Effector CD4-positive, alpha-beta T cell (primary cell): ENCODE results near the gene CITED4.

Experiments
- DNase-seq: peaks from one replicate; pipeline ENCODE4 v3.0.0-alpha.2; 2020

Gene CITED4

GRCh38 chr1:40831001-40831732, 31.0 kb downstream of the CITED4 start:
- no peak for DNase-seq

- no peak for DNase-seq
Measured at GRCh38 chr1:40830419-40830943, 31.7 kb downstream of the CITED4 start.

GRCh38 chr1:40829631-40830245, 32.4 kb downstream of the CITED4 start:
- DNase-seq, result no peak

DNA sequence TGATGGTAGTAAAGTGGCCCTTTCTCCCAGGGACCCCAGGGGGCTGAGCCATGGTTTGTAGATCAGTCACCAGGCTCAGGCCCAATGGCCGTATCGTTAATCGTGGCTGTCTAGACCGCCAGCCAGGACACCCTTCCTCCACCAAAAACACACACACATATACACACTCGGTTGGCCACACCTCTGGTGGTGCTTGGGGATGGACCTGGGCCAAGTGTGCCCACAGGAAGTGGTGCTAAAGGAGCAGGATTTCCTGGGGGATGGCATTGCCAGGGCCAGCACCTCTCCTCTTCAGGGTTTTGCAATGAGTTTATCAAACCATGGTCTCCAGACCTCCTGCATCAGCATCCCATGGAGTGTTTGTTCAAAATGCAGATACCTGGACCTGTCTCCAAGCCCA, 36.2 kb downstream of the CITED4 start:
- no peak for DNase-seq

DNA sequence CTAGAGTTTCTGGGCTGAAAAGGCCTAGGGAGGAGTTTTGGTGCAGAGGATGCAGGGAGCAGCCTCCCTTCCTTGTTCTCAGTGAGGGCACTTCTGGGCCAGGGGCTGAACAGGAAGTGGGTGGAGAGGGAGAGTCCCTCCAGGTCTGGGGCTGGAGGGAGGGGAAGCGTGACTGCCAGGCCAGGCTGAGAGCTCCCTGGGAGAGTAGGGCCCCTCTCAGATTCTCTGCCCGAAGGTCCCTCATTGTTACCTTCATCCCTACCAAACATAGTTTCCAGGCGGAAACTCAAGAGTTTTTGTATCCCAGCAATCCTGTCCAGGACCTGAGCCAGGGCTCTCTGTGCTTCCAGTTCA, 36.8 kb downstream of the CITED4 start:
- no peak for DNase-seq

- DNase-seq, result no peak
Measured at GRCh38 chr1:40824591-40825434, 37.4 kb downstream of the CITED4 start.

DNA sequence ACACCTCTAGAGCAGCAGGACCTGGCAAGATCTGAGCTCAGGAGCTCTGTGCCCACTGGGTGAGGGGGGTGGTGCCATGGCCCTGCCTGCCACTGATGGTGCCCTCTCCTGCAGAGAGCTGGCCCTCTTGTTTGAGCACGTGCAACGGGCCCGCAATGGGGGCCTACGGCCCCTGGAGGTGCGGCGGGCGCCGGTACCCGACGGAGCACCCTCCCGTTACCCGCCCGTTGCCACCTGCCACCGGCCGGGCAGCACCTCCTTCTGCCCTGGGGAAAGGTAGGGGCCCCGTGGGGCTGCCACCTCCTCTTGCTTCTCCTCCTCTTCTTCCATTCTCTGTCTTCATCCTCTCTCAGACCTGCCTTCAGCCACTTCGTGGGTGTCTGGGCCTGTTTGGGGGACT, 38.2 kb downstream of the CITED4 start:
- DNase-seq, result no peak

- no peak for DNase-seq
Measured at GRCh38 chr1:40823345-40823744, 38.8 kb downstream of the CITED4 start.

GRCh38 chr1:40822890-40823289, 39.3 kb downstream of the CITED4 start:
- DNase-seq, result no peak

DNA sequence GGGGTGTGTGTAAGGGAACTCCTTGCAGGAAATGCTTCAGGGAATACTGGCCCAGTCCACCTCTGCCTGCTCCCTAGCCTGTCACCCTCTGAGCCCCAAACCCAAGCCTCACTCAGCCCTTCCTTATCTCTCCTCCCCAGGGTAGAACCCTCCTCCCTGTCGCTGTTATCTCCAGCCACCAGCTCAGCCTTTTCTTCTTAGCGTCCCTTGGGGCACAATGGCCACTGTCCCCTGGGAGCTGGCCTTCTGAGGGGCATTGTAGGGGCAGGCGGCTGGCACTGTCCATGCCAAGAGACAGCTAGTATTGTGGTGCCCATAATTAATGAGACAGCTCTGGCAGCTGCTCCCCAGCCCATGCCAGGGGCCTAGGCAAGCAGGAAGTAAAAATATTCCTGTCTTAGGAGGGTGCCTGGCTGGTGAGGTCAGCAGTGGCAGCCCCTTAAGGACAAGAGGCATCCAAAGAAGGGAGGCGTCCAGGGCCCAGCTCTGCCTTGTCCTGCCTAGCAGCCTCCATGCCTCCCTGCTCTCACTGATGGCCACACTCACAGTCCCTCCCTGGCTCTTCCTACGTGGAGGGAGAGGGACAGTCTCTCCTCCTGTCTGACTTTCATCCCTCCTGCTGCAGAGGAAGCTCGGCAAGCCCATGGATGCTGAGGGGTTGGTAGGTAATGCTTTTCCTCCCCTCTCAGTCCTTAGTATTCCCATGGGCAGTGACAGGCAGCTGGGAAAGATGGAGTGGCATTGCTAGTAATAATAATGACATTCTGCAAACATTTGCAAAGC, 41.1 kb downstream of the CITED4 start:
- DNase-seq, result no peak

DNA sequence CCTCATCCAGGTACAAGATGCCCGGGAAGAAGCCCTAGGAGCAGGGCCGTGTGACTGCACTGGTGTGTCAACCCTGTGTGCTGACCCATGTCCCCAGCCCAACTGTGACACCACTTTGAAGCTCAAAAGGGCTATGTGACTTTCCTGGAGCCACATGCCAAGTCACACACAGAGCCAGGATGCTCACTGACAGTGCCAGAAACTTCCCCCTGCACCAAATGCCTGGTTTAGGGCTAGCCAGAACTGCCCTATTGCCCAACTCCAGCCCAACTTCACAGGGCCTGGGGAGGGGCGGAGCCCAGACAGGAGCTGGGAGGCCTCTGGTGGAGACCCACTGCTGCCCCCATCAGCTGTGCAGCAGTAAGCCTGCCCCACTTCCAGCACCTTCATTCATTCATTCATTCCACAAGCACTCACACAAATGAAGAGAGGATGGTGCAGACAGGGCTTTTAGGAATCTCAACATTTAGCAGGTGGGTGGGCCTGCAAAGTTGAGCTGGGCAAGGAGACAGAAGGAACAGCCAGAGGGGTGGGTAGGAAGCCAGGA, 41.8 kb downstream of the CITED4 start:
- no peak for DNase-seq

DNA sequence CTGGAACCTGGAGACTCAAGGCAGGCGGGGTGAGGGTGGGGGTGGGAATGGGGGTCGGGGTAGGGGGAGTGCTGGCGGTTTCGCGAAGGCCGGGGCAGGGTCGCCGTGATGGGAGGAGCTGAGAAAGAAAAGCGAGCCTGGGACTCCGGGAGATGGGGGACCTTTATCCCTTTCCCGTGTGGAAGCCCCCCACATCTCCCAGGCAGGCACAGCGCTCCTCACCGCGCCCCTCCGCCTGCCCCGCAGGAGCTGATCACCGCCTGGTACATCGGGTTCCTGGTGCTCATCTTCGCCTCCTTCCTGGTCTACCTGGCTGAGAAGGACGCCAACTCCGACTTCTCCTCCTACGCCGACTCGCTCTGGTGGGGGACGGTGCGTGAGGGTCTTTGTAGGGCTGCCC, 43.1 kb downstream of the CITED4 start:
- DNase-seq, result no peak

GRCh38 chr1:40818264-40818961, 43.8 kb downstream of the CITED4 start:
- DNase-seq, result peak; percentile 82

GRCh38 chr1:40817791-40818263, 44.3 kb downstream of the CITED4 start:
- DNase-seq, result no peak

- no peak for DNase-seq
Measured at GRCh38 chr1:40815420-40815819, 46.7 kb downstream of the CITED4 start.
